Measurements from ENCODE around the gene ABLIM3. TPM values are rescaled to one million over a fixed set of nuclear protein-coding genes. Genes with fewer than 3 reads are reported as not detected.
A peak's percentile ranks its signal among the peaks of the same experiment; 100 is the strongest.
"Not testable (repeated sequence)": the region's sequence is repeated elsewhere in the genome, so short reads cannot be mapped to it uniquely, and the experiment has no call there.

The ABLIM3 gene
- total RNA-seq, 1 donor from 2014 or later, result 50.8 TPM

DNA sequence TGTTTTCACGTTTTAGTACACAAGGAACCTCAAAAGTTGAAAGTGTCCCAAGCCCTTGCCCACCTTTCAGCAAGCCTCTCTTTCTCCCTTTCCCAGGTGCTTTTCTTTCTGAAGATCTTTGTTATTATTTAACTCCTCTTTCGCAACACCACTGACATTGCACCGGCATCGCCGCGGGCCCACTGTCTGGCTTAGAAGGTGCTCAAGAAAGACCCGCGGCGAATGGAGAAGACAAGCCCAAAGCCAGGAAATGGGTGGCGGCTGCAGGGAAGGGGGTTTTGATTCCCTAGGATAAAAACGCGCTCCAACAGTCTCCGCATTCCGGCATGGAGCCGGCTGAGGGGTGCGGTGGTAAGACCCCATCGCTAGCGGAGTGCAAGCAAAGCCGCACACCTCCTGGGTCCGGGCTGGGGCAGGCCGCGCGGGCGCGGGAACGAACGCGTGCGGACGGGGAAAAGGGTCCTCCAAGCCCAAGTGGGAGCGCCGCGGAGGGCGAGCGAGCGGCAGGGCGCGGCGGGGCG is 130.0 kb downstream of the ABLIM3 start:
- H3K4me1 ChIP-seq, result peaks cover 18% of the 10 kb centered on the region
- H3K27ac ChIP-seq, result peak overlapping the region; percentile 79
- intact Hi-C loops (cut with DNase I), result no loop called here
- no peaks in the 10 kb centered on the region for H3K27me3 ChIP-seq
- TF ChIP-seq POLR2A (IDR thresholded peaks at IDR 0.05) (no peak), POLR2AphosphoS5 (IDR thresholded peaks at IDR 0.05; ENCODE audit: insufficient read depth in 1 of 2, low read depth in 1 of 2) (peak in 1 of 2 donors; percentile 15)
- TF ChIP-seq, protein P1, sequence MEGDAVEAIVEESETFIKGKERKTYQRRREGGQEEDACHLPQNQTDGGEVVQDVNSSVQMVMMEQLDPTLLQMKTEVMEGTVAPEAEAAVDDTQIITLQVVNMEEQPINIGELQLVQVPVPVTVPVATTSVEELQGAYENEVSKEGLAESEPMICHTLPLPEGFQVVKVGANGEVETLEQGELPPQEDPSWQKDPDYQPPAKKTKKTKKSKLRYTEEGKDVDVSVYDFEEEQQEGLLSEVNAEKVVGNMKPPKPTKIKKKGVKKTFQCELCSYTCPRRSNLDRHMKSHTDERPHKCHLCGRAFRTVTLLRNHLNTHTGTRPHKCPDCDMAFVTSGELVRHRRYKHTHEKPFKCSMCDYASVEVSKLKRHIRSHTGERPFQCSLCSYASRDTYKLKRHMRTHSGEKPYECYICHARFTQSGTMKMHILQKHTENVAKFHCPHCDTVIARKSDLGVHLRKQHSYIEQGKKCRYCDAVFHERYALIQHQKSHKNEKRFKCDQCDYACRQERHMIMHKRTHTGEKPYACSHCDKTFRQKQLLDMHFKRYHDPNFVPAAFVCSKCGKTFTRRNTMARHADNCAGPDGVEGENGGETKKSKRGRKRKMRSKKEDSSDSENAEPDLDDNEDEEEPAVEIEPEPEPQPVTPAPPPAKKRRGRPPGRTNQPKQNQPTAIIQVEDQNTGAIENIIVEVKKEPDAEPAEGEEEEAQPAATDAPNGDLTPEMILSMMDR (IDR thresholded peaks at IDR 0.05), result no peak
- H3K36me3 ChIP-seq, result no peaks in the 10 kb centered on the region
- peak overlapping the region; percentile 67 for H3K4me3 ChIP-seq
- no peaks in the 10 kb centered on the region for H3K9me3 ChIP-seq
- no peak for DNase-seq (ENCODE audit: extremely low spot score in 2 of 2)

- no peak for DNase-seq (ENCODE audit: extremely low spot score in 2 of 2)
- intact Hi-C loops (cut with DNase I), result no loop called here
- H3K27ac ChIP-seq, result peak within 1 kb of the TSS; percentile 79
- peaks cover 18% of the 10 kb centered on the region for H3K4me1 ChIP-seq
- H3K36me3 ChIP-seq, result no peaks in the 10 kb centered on the region
- TF ChIP-seq POLR2AphosphoS5 (IDR thresholded peaks at IDR 0.05; ENCODE audit: insufficient read depth in 1 of 2, low read depth in 1 of 2), result peak in 1 of 2 donors; percentile 64
- TF ChIP-seq POLR2A (IDR thresholded peaks at IDR 0.05), result no peak
- TF ChIP-seq, protein P1 (IDR thresholded peaks at IDR 0.05), result no peak
- H3K27me3 ChIP-seq, result no peaks in the 10 kb centered on the region
- no peaks in the 10 kb centered on the region for H3K9me3 ChIP-seq
- peak within 1 kb of the TSS; percentile 67 for H3K4me3 ChIP-seq
Observed at GRCh38 chr5:149271716-149272563, 130.6 kb downstream of the ABLIM3 start, which contains the start of gene AFAP1L1. TSS of gene AFAP1L1 (plus strand) at chr5:149271859. CDS start at chr5:149271969, 110 bp downstream.

DNA sequence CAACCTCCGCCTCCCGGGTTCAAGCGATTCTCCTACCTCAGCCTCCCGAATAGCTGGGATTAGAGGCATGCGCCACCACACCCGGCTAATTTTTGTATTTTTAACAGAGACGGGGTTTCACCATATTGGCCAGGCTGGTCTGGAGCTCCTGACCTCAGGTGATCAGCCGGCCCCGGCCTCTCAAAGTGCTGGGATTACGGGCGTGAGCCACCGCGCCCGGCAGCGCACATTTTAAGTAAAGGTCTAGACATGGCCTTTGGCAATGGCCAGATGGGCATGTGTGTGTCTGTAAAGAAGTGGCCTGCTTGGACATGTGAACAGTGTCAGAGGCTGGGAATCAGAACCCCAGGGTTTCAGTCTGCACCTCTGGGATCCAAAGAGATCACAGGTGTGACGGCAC is 131.5 kb downstream of the ABLIM3 start:
- H3K27ac ChIP-seq, result peak overlapping the region; percentile 79
- H3K9me3 ChIP-seq; H3K27me3 ChIP-seq; DNase-seq (ENCODE audit: extremely low spot score in 2 of 2); intact Hi-C loops (cut with DNase I); H3K36me3 ChIP-seq: not testable (repeated sequence)
- H3K4me1 ChIP-seq, result peaks cover 18% of the 10 kb centered on the region
- peak overlapping the region; percentile 67 for H3K4me3 ChIP-seq

DNA sequence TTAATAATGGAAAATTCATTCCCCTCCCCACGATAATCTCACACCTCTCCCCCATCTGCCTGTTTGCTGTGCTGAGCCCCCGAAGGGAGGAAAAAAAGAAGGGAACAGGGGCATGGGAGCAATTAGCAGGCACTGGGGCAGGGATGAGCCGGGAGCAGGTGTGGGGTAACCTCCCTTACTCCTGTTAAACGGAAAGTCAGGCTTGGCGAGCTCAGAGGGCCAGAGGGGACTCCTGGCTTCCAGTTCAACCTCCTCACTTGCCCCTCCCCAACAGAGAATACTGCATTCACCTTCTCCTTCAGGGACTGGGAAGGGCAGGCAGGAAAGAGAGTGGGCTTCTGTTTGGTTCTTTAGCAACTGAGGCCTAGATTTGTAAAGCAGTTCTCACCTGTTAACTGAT is 131.9 kb downstream of the ABLIM3 start:
- intact Hi-C loops (cut with DNase I), result no loop called here
- no peaks in the 10 kb centered on the region for H3K36me3 ChIP-seq
- peak overlapping the region; percentile 67 for H3K4me3 ChIP-seq
- H3K4me1 ChIP-seq, result peaks cover 18% of the 10 kb centered on the region
- TF ChIP-seq, protein P1 (IDR thresholded peaks at IDR 0.05), result no peak
- TF ChIP-seq POLR2A (IDR thresholded peaks at IDR 0.05) (no peak), POLR2AphosphoS5 (IDR thresholded peaks at IDR 0.05; ENCODE audit: insufficient read depth in 1 of 2, low read depth in 1 of 2) (no peak)
- DNase-seq (ENCODE audit: extremely low spot score in 2 of 2), result no peak
- H3K27me3 ChIP-seq, result no peaks in the 10 kb centered on the region
- no peaks in the 10 kb centered on the region for H3K9me3 ChIP-seq
- H3K27ac ChIP-seq, result peak overlapping the region; percentile 4

DNA sequence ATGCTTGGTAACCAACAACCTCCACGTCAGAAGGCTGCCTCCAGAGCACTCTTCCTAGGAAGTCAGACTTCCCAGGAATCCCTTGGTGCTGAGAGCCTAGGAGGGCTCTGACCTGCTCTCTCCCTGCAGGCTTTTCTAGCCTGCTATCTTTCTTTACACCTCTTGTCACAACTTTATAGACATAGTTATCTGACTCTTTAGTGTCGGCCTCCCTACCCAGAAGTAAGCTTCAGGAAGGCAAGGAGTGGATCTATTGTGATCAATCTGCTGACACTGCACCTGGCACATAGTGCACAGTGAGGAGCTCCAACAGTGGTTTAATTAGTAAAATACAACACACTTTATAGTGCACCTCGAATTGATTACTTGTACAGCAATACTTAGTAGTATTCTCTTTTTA is 132.7 kb downstream of the ABLIM3 start:
- intact Hi-C loops (cut with DNase I), result no loop called here
- Histone ChIP-seq H3K9me3 (no peaks in the 10 kb centered on the region), H3K36me3 (no peaks in the 10 kb centered on the region), H3K4me3 (no peak overlapping the region), H3K27me3 (no peaks in the 10 kb centered on the region), H3K27ac (no peak overlapping the region), H3K4me1 (peaks cover 18% of the 10 kb centered on the region)
- TF ChIP-seq, protein P1 (IDR thresholded peaks at IDR 0.05), result no peak
- TF ChIP-seq POLR2AphosphoS5 (IDR thresholded peaks at IDR 0.05; ENCODE audit: insufficient read depth in 1 of 2, low read depth in 1 of 2) (no peak), POLR2A (IDR thresholded peaks at IDR 0.05) (no peak)
- DNase-seq (ENCODE audit: extremely low spot score in 2 of 2), result no peak
